HEK293 (cell line): Measurements from ENCODE around the gene PRTFDC1.

Source experiments
- CTCF ChIA-PET: fragments of 350-600 bp; formaldehyde crosslinking; extraction: SDS; loops from one replicate; lab custom pipeline; 2021; ENCODE audit warnings: antibody characterized with exemption; lab: Yijun Ruan, JAX
- POLR2A ChIA-PET: fragments of 300-600 bp; formaldehyde crosslinking; extraction: SDS; loops from one replicate; lab custom pipeline; 2020; ENCODE audit warnings: antibody characterized with exemption, inconsistent platforms; lab: Yijun Ruan, JAX
- H3K27ac ChIP-seq: fragments of 200-500 bp; sonication (Bioruptor generic); 2 replicates; pipeline ENCODE4 v1.5.1; 2014; ENCODE audit warnings: low read depth, low read length, control low read depth, inconsistent platforms; ENCODE audit errors: extremely low read depth
- H3K36me3 ChIP-seq, 2 experiments: fragments of 200-500 bp in 1 of 2; sonication (Bioruptor generic) in 1 of 2; 1 replicate in 1 of 2; 2 replicates in 1 of 2; pipeline ENCODE4 v1.5.1; 2014 to 2017; ENCODE audit warnings: inconsistent platforms in 2 of 2, low read length in 2 of 2; ENCODE audit not compliant: control insufficient read depth in 2 of 2, insufficient read depth in 1 of 2
- H3K4me1 ChIP-seq: fragments of 200-500 bp; sonication (Bioruptor generic); 2 replicates; pipeline ENCODE4 v1.5.1; 2014; ENCODE audit warnings: mild to moderate bottlenecking, low read length, inconsistent platforms; ENCODE audit not compliant: control insufficient read depth, insufficient read depth
- H3K4me3 ChIP-seq: 2 replicates; pipeline ENCODE4 v1.5.1; 2011; ENCODE audit warnings: low read depth, mild to moderate bottlenecking, control low read depth, low read length, moderate library complexity
- H3K9me3 ChIP-seq: fragments of 200-500 bp; sonication (Bioruptor generic); 2 replicates; pipeline ENCODE4 v1.5.1; 2014; ENCODE audit warnings: low read depth, low read length, inconsistent platforms; ENCODE audit not compliant: control insufficient read depth, insufficient read depth
- FEZF1 ChIP-seq: fragments of 450-650 bp; formaldehyde crosslinking; IDR thresholded peaks from 2 replicates; pipeline ENCODE4 v1.5.1; 2016; ENCODE audit warnings: missing biosample characterization, missing genetic modification characterization
- GFI1B ChIP-seq: fragments of 450-650 bp; formaldehyde crosslinking; IDR thresholded peaks from 2 replicates; pipeline ENCODE4 v1.5.1; 2016; ENCODE audit warnings: missing biosample characterization, missing genetic modification characterization
- SALL2 ChIP-seq: fragments of 450-650 bp; formaldehyde crosslinking; IDR thresholded peaks from 2 replicates; pipeline ENCODE4 v1.5.0; 2017; ENCODE audit warnings: missing biosample characterization, mild to moderate bottlenecking, missing genetic modification characterization, borderline replicate concordance
- TRIM28 ChIP-seq: IDR thresholded peaks from 2 replicates; pipeline ENCODE4 v1.6.1; 2011; ENCODE audit warnings: low read length, control low read depth, borderline replicate concordance
- ZBTB20 ChIP-seq: fragments of 450-650 bp; formaldehyde crosslinking; IDR thresholded peaks from 2 replicates; pipeline ENCODE4 v1.5.1; 2016; ENCODE audit warnings: missing biosample characterization, missing genetic modification characterization
- ZNF155 ChIP-seq: fragments of 450-650 bp; formaldehyde crosslinking; IDR thresholded peaks from 2 replicates; pipeline ENCODE4 v1.5.1; 2016; ENCODE audit warnings: missing biosample characterization, missing genetic modification characterization
- ZNF223 ChIP-seq: fragments of 450-650 bp; formaldehyde crosslinking; IDR thresholded peaks from 2 replicates; pipeline ENCODE4 v1.5.1; 2016; ENCODE audit warnings: missing biosample characterization, missing genetic modification characterization
- ZNF248 ChIP-seq: fragments of 450-650 bp; formaldehyde crosslinking; IDR thresholded peaks from 2 replicates; pipeline ENCODE4 v1.5.1; 2017; ENCODE audit warnings: missing biosample characterization, missing genetic modification characterization
- ZNF335 ChIP-seq: fragments of 450-650 bp; formaldehyde crosslinking; conservative IDR thresholded peaks from 2 replicates; pipeline ENCODE4 v1.5.1; 2016; ENCODE audit warnings: missing biosample characterization, missing genetic modification characterization
- ZNF37A ChIP-seq: fragments of 450-650 bp; IDR thresholded peaks from 2 replicates; pipeline ENCODE4 v1.5.1; 2018; ENCODE audit warnings: missing biosample characterization, missing genetic modification characterization
- ZNF433 ChIP-seq: fragments of 450-650 bp; formaldehyde crosslinking; IDR thresholded peaks from 2 replicates; pipeline ENCODE4 v1.5.1; 2016; ENCODE audit warnings: missing biosample characterization, missing genetic modification characterization, low read depth
- ZNF610 ChIP-seq: fragments of 450-650 bp; formaldehyde crosslinking; IDR thresholded peaks from 2 replicates; pipeline ENCODE4 v1.5.1; 2016; ENCODE audit warnings: missing biosample characterization, missing genetic modification characterization, borderline replicate concordance
- ZNF670 ChIP-seq: fragments of 450-650 bp; formaldehyde crosslinking; IDR thresholded peaks from 2 replicates; pipeline ENCODE4 v1.5.1; 2016; ENCODE audit warnings: missing biosample characterization, missing genetic modification characterization, low read depth
- ZNF76 ChIP-seq: fragments of 450-650 bp; formaldehyde crosslinking; IDR thresholded peaks from 2 replicates; pipeline ENCODE4; 2016; ENCODE audit warnings: low read depth, missing biosample characterization, missing genetic modification characterization, borderline replicate concordance
- ZNF837 ChIP-seq: fragments of 450-650 bp; formaldehyde crosslinking; IDR thresholded peaks from 2 replicates; pipeline ENCODE4 v1.5.1; 2016; ENCODE audit warnings: missing biosample characterization, missing genetic modification characterization
- ZSCAN30 ChIP-seq: fragments of 450-650 bp; IDR thresholded peaks from 2 replicates; pipeline ENCODE4 v1.5.1; 2018; ENCODE audit warnings: missing biosample characterization, mild to moderate bottlenecking, missing genetic modification characterization, moderate library complexity
- TF ChIP-seq, protein P1 (sequence below): fragments of 450-650 bp; formaldehyde crosslinking; IDR thresholded peaks from 2 replicates; pipeline ENCODE4 v1.5.1; 2016; ENCODE audit warnings: missing biosample characterization, missing genetic modification characterization, borderline replicate concordance
- TF ChIP-seq, protein P2 (sequence below): fragments of 450-650 bp; formaldehyde crosslinking; IDR thresholded peaks from 2 replicates; pipeline ENCODE4; 2016; ENCODE audit warnings: missing biosample characterization, missing genetic modification characterization
- TF ChIP-seq, protein P3 (sequence below): fragments of 450-650 bp; formaldehyde crosslinking; IDR thresholded peaks from 2 replicates; pipeline ENCODE4 v1.5.0; 2017; ENCODE audit warnings: missing biosample characterization, missing genetic modification characterization, borderline replicate concordance
- TF ChIP-seq, protein P4 (sequence below): fragments of 450-650 bp; formaldehyde crosslinking; IDR thresholded peaks from 2 replicates; pipeline ENCODE4 v1.5.1; 2017; ENCODE audit warnings: missing biosample characterization, mild to moderate bottlenecking, missing genetic modification characterization, moderate library complexity
- TF ChIP-seq, protein P5 (sequence below): fragments of 450-650 bp; formaldehyde crosslinking; IDR thresholded peaks from 2 replicates; pipeline ENCODE4 v1.5.1; 2016; ENCODE audit warnings: missing biosample characterization, missing genetic modification characterization
- TF ChIP-seq, protein P6 (sequence below): fragments of 450-650 bp; formaldehyde crosslinking; IDR thresholded peaks from 2 replicates; pipeline ENCODE4 v1.5.1; 2016; ENCODE audit warnings: missing biosample characterization, missing genetic modification characterization

Gene PRTFDC1

DNA sequence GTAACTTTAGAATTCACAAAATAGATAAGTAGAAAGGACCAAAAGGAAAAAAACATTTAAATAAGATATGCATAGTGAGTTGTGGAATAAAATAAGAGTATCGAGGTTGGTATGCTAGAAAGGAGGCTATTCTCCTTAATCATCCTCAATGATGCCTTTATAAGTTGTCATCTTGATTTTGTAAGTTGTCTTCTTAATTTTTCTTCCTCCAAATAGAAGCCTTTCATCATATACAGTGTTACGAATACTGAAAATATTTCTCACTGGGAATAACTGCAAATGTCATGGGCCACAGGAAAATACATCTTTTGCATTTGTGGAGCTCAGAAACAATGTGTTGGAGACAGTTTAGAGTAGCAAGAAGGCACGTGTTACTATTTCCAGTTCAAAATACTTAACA lies 31.5 kb upstream of the PRTFDC1 start:
- H3K36me3 ChIP-seq, result no peaks in the 10 kb centered on the region
- no peak for TF ChIP-seq ZNF223 (tag by site-specific recombination)
- TF ChIP-seq ZNF670 (tag by site-specific recombination), result no peak
- TF ChIP-seq, protein P1, sequence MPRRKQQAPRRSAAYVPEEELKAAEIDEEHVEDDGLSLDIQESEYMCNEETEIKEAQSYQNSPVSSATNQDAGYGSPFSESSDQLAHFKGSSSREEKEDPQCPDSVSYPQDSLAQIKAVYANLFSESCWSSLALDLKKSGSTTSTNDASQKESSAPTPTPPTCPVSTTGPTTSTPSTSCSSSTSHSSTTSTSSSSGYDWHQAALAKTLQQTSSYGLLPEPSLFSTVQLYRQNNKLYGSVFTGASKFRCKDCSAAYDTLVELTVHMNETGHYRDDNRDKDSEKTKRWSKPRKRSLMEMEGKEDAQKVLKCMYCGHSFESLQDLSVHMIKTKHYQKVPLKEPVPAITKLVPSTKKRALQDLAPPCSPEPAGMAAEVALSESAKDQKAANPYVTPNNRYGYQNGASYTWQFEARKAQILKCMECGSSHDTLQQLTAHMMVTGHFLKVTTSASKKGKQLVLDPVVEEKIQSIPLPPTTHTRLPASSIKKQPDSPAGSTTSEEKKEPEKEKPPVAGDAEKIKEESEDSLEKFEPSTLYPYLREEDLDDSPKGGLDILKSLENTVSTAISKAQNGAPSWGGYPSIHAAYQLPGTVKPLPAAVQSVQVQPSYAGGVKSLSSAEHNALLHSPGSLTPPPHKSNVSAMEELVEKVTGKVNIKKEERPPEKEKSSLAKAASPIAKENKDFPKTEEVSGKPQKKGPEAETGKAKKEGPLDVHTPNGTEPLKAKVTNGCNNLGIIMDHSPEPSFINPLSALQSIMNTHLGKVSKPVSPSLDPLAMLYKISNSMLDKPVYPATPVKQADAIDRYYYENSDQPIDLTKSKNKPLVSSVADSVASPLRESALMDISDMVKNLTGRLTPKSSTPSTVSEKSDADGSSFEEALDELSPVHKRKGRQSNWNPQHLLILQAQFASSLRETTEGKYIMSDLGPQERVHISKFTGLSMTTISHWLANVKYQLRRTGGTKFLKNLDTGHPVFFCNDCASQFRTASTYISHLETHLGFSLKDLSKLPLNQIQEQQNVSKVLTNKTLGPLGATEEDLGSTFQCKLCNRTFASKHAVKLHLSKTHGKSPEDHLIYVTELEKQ (tag by site-specific recombination), result no peak
- TF ChIP-seq ZNF248 (tag by site-specific recombination), result no peak
- TF ChIP-seq, protein P2, sequence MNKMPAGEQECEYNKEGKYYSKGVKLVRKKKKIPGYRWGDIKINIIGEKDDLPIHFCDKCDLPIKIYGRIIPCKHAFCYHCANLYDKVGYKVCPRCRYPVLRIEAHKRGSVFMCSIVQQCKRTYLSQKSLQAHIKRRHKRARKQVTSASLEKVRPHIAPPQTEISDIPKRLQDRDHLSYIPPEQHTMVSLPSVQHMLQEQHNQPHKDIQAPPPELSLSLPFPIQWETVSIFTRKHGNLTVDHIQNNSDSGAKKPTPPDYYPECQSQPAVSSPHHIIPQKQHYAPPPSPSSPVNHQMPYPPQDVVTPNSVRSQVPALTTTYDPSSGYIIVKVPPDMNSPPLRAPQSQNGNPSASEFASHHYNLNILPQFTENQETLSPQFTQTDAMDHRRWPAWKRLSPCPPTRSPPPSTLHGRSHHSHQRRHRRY (tag by site-specific recombination), result no peak
- no peak for TF ChIP-seq FEZF1
- TF ChIP-seq, protein P3, sequence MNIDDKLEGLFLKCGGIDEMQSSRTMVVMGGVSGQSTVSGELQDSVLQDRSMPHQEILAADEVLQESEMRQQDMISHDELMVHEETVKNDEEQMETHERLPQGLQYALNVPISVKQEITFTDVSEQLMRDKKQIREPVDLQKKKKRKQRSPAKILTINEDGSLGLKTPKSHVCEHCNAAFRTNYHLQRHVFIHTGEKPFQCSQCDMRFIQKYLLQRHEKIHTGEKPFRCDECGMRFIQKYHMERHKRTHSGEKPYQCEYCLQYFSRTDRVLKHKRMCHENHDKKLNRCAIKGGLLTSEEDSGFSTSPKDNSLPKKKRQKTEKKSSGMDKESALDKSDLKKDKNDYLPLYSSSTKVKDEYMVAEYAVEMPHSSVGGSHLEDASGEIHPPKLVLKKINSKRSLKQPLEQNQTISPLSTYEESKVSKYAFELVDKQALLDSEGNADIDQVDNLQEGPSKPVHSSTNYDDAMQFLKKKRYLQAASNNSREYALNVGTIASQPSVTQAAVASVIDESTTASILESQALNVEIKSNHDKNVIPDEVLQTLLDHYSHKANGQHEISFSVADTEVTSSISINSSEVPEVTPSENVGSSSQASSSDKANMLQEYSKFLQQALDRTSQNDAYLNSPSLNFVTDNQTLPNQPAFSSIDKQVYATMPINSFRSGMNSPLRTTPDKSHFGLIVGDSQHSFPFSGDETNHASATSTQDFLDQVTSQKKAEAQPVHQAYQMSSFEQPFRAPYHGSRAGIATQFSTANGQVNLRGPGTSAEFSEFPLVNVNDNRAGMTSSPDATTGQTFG (tag by site-specific recombination), result no peak
- TF ChIP-seq ZNF433 (tag by site-specific recombination), result no peak
- TF ChIP-seq TRIM28, result no peak
- H3K27ac ChIP-seq, result no peak overlapping the region
- ChIA-PET POLR2A (no interaction called here), CTCF (interaction anchor here (1.0 kb wide), 1 partner anchor 367 kb away, joined by 5 read pairs; no protein-coding TSS in a partner anchor)
- no peaks in the 10 kb centered on the region for H3K9me3 ChIP-seq
- H3K4me3 ChIP-seq, result no peak overlapping the region
- H3K4me1 ChIP-seq, result no peaks in the 10 kb centered on the region

DNA sequence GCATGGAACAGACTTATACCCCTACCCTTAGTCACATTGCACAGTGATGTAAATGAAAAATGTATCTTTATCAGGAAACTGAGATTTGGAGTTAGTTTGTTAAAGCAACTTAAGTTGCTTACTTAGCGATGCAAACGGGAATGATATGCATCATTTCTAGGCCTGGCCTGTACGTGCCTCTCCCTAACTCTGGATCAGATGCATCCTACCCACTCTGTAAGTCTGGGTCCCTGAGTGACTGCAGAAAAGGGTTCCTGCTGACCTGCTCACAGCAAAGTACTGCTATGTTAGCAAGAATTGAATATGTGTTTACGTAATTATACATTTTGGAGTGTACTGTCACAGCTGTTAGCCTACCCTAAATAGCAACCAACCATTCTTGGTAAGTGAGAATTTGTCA lies 30.7 kb upstream of the PRTFDC1 start:
- H3K27ac ChIP-seq, result no peak overlapping the region
- H3K36me3 ChIP-seq, result no peaks in the 10 kb centered on the region
- CTCF ChIA-PET, result interaction anchor here (1.0 kb wide), 1 partner anchor 366 kb away, joined by 5 read pairs; no protein-coding TSS in a partner anchor
- no peak overlapping the region for H3K4me3 ChIP-seq
- no peaks in the 10 kb centered on the region for H3K9me3 ChIP-seq
- POLR2A ChIA-PET, result no interaction called here
- H3K4me1 ChIP-seq, result no peaks in the 10 kb centered on the region
- TF ChIP-seq GFI1B (tag by site-specific recombination) (no peak), SALL2 (no peak), ZNF610 (tag by site-specific recombination) (no peak), ZBTB20 (tag by site-specific recombination) (no peak), ZNF335 (tag by site-specific recombination) (no peak), ZNF837 (no peak), ZSCAN30 (tag by site-specific recombination) (no peak), ZNF155 (no peak), ZNF37A (no peak), ZNF76 (tag by site-specific recombination) (no peak)
- TF ChIP-seq, protein P4, sequence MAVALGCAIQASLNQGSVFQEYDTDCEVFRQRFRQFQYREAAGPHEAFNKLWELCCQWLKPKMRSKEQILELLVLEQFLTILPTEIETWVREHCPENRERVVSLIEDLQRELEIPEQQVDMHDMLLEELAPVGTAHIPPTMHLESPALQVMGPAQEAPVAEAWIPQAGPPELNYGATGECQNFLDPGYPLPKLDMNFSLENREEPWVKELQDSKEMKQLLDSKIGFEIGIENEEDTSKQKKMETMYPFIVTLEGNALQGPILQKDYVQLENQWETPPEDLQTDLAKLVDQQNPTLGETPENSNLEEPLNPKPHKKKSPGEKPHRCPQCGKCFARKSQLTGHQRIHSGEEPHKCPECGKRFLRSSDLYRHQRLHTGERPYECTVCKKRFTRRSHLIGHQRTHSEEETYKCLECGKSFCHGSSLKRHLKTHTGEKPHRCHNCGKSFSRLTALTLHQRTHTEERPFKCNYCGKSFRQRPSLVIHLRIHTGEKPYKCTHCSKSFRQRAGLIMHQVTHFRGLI (tag by site-specific recombination), result no peak
- TF ChIP-seq, protein P5, sequence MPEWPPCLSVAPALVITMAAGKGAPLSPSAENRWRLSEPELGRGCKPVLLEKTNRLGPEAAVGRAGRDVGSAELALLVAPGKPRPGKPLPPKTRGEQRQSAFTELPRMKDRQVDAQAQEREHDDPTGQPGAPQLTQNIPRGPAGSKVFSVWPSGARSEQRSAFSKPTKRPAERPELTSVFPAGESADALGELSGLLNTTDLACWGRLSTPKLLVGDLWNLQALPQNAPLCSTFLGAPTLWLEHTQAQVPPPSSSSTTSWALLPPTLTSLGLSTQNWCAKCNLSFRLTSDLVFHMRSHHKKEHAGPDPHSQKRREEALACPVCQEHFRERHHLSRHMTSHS (tag by site-specific recombination), result no peak
- TF ChIP-seq, protein P6, sequence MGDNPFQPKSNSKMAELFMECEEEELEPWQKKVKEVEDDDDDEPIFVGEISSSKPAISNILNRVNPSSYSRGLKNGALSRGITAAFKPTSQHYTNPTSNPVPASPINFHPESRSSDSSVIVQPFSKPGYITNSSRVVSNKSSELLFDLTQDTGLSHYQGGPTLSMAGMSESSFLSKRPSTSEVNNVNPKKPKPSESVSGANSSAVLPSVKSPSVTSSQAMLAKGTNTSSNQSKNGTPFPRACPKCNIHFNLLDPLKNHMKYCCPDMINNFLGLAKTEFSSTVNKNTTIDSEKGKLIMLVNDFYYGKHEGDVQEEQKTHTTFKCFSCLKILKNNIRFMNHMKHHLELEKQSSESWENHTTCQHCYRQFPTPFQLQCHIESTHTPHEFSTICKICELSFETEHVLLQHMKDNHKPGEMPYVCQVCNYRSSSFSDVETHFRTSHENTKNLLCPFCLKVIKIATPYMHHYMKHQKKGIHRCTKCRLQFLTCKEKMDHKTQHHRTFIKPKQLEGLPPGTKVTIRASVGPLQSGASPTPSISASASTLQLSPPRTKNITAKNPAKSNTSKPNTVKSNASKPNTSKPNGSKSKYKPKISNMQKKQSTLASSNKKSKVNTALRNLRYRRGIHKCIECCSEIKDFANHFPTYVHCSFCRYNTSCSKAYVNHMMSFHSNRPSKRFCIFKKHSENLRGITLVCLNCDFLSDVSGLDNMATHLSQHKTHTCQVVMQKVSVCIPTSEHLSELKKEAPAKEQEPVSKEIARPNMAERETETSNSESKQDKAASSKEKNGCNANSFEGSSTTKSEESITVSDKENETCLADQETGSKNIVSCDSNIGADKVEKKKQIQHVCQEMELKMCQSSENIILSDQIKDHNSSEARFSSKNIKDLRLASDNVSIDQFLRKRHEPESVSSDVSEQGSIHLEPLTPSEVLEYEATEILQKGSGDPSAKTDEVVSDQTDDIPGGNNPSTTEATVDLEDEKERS (tag by site-specific recombination), result no peak
